ENCODE results near the gene SLC25A45. TPM values are rescaled to one million over a fixed set of nuclear protein-coding genes. Genes with fewer than 3 reads are reported as not detected.

The SLC25A45 gene
- total RNA-seq, 4 donors from 2014 or later: 2.2 to 5.6 (median 5.2) TPM

GRCh38 chr11:65401803-65402248, 19.4 kb upstream of the SLC25A45 start:
- Histone ChIP-seq H3K27me3 (no peaks in the 10 kb centered on the region), H3K27ac (peak overlapping the region; percentile 53 to 76 (median 69)), H3K36me3 (peaks cover 0 to 41% (median 9%) of the 10 kb centered on the region in 4 donors), H3K9me3 (no peaks in the 10 kb centered on the region), H3K4me3 (no peak overlapping the region), H3K4me1 (peaks cover 3 to 32% (median 11%) of the 10 kb centered on the region in 4 donors)
- no peak for DNase-seq
- TF ChIP-seq EP300 (IDR thresholded peaks at IDR 0.05; ENCODE audit: low read depth) (no peak), POLR2AphosphoS5 (IDR thresholded peaks at IDR 0.05) (no peak), POLR2A (IDR thresholded peaks at IDR 0.05) (no peak)
- TF ChIP-seq, protein P1, sequence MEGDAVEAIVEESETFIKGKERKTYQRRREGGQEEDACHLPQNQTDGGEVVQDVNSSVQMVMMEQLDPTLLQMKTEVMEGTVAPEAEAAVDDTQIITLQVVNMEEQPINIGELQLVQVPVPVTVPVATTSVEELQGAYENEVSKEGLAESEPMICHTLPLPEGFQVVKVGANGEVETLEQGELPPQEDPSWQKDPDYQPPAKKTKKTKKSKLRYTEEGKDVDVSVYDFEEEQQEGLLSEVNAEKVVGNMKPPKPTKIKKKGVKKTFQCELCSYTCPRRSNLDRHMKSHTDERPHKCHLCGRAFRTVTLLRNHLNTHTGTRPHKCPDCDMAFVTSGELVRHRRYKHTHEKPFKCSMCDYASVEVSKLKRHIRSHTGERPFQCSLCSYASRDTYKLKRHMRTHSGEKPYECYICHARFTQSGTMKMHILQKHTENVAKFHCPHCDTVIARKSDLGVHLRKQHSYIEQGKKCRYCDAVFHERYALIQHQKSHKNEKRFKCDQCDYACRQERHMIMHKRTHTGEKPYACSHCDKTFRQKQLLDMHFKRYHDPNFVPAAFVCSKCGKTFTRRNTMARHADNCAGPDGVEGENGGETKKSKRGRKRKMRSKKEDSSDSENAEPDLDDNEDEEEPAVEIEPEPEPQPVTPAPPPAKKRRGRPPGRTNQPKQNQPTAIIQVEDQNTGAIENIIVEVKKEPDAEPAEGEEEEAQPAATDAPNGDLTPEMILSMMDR (IDR thresholded peaks at IDR 0.05): no peak
- intact Hi-C loops (cut with DNase I; ENCODE audit: low total_unique reads) (no loop called here), in situ Hi-C loops (cut with MboI; ENCODE audit: low pct_ligation_motif_present in 1 of 4, low pct_unique_long_range_greater_than_20kb in 1 of 4, low sequenced_read_pairs in 3 of 4) (no loop called here)
- WGBS, 2 donors (ENCODE audit: low coverage in 1 of 2): 48 to 62% methylated on average over 5 to 10 of the region's 10 CpGs

DNA sequence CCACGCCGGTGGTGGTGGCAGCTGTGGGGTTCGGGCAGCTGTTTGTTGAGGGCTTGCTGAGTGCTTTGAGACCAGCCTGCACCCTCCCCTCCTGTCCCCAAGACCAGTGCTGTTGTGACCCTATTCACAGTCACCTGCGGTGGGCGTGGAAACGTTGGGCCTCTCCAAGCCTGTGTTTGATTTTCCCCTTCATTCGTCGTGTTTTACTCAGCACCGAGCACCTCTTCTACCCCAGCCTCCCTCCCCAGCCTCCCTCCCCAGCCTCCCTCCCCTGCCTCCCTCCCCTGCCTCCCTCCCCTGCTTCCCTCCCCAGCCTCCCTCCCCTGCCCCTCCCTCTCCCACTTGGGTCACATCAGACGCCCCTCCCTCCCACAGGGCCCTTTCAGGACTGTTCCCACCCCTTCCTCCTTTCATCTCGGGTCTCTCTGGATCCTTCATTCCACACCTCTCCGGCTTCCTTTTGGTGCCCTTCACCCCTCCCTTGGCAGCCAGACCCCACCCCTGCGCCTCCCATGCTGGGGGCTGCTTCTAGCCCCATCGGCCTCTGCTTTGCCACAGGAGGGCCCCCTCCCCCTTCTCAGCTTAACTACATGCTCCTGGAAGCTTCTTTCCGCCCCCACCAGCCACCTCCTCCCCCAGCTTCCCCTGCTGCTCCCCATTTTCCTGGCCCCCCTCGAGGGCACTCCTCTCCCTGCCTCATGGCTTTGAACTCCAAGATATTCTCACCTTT, 18.8 kb upstream of the SLC25A45 start:
- no peaks in the 10 kb centered on the region for H3K27me3 ChIP-seq
- no peak overlapping the region for H3K4me3 ChIP-seq
- in situ Hi-C loops (cut with MboI; ENCODE audit: low pct_ligation_motif_present in 1 of 4, low pct_unique_long_range_greater_than_20kb in 1 of 4, low sequenced_read_pairs in 3 of 4): no loop called here
- WGBS, 2 donors (ENCODE audit: low coverage in 1 of 2): 10 to 60% methylated on average over 2 to 15 of the region's 16 CpGs
- TF ChIP-seq POLR2AphosphoS5 (IDR thresholded peaks at IDR 0.05) (no peak), EP300 (IDR thresholded peaks at IDR 0.05; ENCODE audit: low read depth) (no peak), POLR2A (IDR thresholded peaks at IDR 0.05) (no peak)
- TF ChIP-seq, protein P1 (IDR thresholded peaks at IDR 0.05): no peak
- no peaks in the 10 kb centered on the region for H3K9me3 ChIP-seq
- DNase-seq: no peak
- peaks cover 3 to 32% (median 11%) of the 10 kb centered on the region in 4 donors for H3K4me1 ChIP-seq
- peaks cover 0 to 35% (median 10%) of the 10 kb centered on the region in 4 donors for H3K36me3 ChIP-seq
- H3K27ac ChIP-seq: peak overlapping the region; percentile 53 to 76 (median 69)
- intact Hi-C loops (cut with DNase I; ENCODE audit: low total_unique reads): no loop called here

DNA sequence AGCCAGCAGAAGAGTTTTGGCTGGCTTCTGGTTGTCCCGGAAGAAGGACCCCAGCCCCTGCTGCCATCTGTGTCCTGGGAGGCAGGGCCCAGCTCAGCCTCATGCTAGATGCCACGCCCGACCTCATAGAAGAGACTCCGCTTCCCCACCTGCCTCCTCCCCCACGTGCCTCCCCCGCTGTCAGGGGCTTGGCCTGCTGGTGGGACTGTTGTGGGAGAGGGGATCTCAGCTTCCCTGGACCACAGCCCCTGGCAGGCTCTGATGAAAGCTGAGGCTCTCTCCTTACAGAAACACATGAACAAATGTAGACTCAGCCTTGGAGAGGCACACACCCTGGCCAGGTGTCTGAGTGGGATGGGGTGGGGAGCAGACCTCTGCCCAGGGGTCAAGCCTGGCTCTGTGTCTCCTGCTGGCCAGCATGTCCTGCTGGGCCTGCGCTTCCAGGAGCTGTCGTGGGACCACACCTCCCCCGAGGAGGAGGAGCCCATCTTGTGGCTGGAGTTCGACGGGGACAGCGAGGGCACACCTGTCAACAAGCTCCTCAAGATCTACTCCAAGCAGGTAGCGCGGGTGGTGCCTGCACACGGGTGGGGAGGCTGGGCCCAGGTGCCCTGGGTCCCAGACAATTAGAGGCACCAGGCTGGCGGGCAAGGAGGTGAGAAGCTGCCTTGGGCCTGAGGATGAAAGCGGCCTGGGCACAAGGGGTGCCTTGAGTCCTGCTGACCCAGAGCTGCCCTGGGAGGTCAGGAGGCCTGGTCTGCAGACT, 18.0 kb upstream of the SLC25A45 start:
- DNase-seq: no peak
- H3K27ac ChIP-seq: peak overlapping the region in 2 of 4 donors; percentile 74 to 76
- in situ Hi-C loops (cut with MboI; ENCODE audit: low pct_ligation_motif_present in 1 of 4, low pct_unique_long_range_greater_than_20kb in 1 of 4, low sequenced_read_pairs in 3 of 4): no loop called here
- H3K4me1 ChIP-seq: peaks cover 3 to 32% (median 11%) of the 10 kb centered on the region in 4 donors
- TF ChIP-seq, protein P1 (IDR thresholded peaks at IDR 0.05): no peak
- no peak for TF ChIP-seq POLR2AphosphoS5 (IDR thresholded peaks at IDR 0.05)
- no peak for TF ChIP-seq POLR2A (IDR thresholded peaks at IDR 0.05)
- TF ChIP-seq EP300 (IDR thresholded peaks at IDR 0.05; ENCODE audit: low read depth): no peak
- peaks cover 0 to 27% (median 10%) of the 10 kb centered on the region in 4 donors for H3K36me3 ChIP-seq
- H3K27me3 ChIP-seq: no peaks in the 10 kb centered on the region
- intact Hi-C loops (cut with DNase I; ENCODE audit: low total_unique reads): no loop called here
- 67% methylated on average over 11 of the region's 17 CpGs; no CpG with 5 or more reads in 1 of the 2 donors for WGBS, 2 donors (ENCODE audit: low coverage in 1 of 2)
- H3K4me3 ChIP-seq: no peak overlapping the region
- H3K9me3 ChIP-seq: no peaks in the 10 kb centered on the region

GRCh38 chr11:65399845-65400244, 17.4 kb upstream of the SLC25A45 start:
- Histone ChIP-seq H3K36me3 (peaks cover 0 to 21% (median 8%) of the 10 kb centered on the region in 4 donors), H3K4me1 (peaks cover 3 to 32% (median 11%) of the 10 kb centered on the region in 4 donors), H3K9me3 (no peaks in the 10 kb centered on the region), H3K27ac (no peak overlapping the region), H3K4me3 (no peak overlapping the region), H3K27me3 (no peaks in the 10 kb centered on the region)
- intact Hi-C loops (cut with DNase I; ENCODE audit: low total_unique reads): no loop called here
- no peak for DNase-seq
- WGBS, 2 donors (ENCODE audit: low coverage in 1 of 2): 92% methylated on average over 6 of the region's 10 CpGs; no CpG with 5 or more reads in 1 of the 2 donors
- in situ Hi-C loops (cut with MboI; ENCODE audit: low pct_ligation_motif_present in 1 of 4, low pct_unique_long_range_greater_than_20kb in 1 of 4, low sequenced_read_pairs in 3 of 4): no loop called here
- TF ChIP-seq, protein P1 (IDR thresholded peaks at IDR 0.05): no peak
- no peak for TF ChIP-seq POLR2AphosphoS5 (IDR thresholded peaks at IDR 0.05)
- no peak for TF ChIP-seq POLR2A (IDR thresholded peaks at IDR 0.05)
- no peak for TF ChIP-seq EP300 (IDR thresholded peaks at IDR 0.05; ENCODE audit: low read depth)

Measured in transverse colon (tissue), 4 donors.